ENCODE results near the gene ITGA11.

Gene ITGA11

GRCh38 chr15:68314563-68314962 lies 117.4 kb downstream of the ITGA11 start:
- TF ChIP-seq, protein P1, sequence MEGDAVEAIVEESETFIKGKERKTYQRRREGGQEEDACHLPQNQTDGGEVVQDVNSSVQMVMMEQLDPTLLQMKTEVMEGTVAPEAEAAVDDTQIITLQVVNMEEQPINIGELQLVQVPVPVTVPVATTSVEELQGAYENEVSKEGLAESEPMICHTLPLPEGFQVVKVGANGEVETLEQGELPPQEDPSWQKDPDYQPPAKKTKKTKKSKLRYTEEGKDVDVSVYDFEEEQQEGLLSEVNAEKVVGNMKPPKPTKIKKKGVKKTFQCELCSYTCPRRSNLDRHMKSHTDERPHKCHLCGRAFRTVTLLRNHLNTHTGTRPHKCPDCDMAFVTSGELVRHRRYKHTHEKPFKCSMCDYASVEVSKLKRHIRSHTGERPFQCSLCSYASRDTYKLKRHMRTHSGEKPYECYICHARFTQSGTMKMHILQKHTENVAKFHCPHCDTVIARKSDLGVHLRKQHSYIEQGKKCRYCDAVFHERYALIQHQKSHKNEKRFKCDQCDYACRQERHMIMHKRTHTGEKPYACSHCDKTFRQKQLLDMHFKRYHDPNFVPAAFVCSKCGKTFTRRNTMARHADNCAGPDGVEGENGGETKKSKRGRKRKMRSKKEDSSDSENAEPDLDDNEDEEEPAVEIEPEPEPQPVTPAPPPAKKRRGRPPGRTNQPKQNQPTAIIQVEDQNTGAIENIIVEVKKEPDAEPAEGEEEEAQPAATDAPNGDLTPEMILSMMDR (IDR thresholded peaks at IDR 0.05): no peak

DNA sequence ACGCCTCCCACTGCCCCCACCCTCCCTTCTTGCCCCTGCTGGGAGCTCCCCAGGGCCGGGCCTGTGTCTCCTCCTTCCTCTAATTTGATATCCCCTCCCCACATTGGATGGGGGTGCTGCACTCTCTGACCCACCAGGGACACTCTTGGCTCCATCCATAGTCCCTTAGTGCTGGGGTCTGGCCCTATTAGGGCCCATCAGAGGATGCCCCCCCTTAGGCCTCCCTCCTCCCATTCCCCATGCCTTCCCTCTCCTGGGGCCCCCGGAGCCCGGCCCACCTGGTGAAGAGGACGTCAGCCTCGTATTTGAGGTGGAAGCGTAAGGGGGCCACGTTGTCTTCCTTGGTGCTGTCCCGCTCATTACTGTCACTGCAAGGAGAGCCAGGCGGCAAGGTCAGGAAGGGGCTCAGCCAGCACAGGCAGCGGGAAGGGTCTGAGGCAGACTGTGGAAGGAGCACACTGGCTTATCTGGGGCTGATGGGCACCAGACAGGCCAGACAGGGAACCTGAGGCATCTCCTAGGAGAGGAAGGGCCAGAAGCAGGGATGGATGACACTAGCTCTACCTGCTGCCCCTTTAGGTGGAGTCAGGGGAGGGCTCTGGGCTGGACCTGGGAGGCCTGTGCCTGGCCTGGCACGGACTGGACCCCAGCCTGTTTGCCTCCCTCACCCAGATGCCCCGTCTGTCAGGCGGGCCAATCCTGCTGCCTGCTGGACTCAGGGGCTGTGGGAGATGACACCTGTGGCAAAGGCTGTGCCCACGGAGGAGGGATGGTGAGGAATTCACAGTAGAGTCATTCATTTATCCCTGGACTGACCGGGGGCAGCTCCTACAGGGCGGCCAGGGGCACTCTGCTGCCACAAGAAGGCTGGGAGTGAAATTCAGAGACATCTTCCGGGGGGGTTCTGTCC lies 118.2 kb downstream of the ITGA11 start:
- TF ChIP-seq, protein P1 (IDR thresholded peaks at IDR 0.05): no peak

GRCh38 chr15:68312701-68313204 lies 119.2 kb downstream of the ITGA11 start:
- TF ChIP-seq, protein P1 (IDR thresholded peaks at IDR 0.05): no peak

DNA sequence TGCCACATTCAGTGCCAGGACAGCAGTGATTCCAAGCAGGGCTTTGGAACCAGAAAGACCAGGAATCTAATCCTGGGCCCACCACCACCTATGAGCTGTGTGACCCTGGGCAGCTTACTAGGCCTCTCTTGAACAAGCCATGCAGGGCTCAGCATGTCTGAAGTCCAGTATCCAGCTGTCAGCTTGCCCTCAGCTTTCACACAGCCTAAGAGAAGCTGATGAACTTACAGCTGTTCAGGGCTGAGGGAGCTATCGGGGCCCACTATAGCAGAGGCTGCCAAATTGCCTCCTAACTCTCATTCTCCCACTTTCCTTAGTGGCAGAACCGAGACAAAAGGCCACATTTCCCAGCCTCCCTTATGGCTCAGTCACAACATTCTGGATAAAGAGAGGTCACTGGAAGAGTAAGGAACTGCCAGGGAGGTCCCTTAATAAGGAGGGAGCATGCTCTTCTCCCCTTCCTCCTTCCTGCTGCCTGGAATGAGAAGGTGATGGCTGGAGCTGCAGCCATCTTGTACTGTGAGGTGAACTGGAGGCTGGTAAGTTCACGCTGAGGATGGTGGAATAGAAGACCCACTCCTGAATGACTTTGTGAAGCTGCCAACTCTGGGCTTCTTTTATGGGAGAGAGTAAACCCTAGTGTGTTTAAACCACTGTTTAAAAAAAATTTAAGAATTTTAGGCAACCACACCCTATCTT lies 120.0 kb downstream of the ITGA11 start:
- TF ChIP-seq, protein P1 (IDR thresholded peaks at IDR 0.05): no peak

GRCh38 chr15:68311464-68311835 lies 120.5 kb downstream of the ITGA11 start:
- TF ChIP-seq, protein P1 (IDR thresholded peaks at IDR 0.05): no peak

- TF ChIP-seq, protein P1 (IDR thresholded peaks at IDR 0.05): no peak
These were observed 121.0 kb downstream of the ITGA11 start for GRCh38 chr15:68310804-68311463.

DNA sequence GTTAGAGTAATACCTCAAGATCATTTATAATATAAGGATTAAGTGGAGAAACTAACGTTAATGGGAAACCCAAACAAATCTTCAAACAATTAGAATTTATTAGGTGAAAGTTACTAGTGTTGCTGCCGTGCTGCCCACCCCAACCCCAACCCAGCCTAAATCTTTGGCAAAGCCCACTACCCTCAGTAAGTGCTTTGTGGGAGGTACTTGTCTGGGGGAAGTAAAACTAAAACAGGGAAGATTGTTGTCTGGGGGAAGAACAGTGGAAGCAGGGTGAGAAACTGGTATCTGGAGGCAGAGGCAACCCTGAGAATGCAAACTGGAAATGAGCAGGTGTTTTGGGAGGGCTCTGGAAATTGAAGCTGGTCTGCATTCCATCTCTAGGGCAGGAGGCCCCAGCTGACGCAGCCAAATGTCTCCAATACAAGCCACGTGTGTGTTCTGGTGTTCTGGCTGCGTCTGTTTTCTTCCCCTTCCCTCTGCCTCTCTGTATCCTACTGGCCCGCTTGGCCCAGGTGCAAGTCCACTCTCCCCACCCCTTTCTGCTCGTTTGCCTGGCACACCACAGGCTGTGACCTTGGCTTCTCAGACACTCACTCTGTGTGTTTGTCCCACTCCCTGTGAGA lies 121.7 kb downstream of the ITGA11 start:
- TF ChIP-seq, protein P1 (IDR thresholded peaks at IDR 0.05): no peak
